T-helper 2 cell (primary cell): ENCODE measurements around the gene CTXND2.
"Not testable (repeated sequence)": the region's sequence is repeated elsewhere in the genome, so short reads cannot be mapped to it uniquely, and the experiment has no call there.

Experiments used
- DNase-seq, 5 experiments: peaks; one replicate each; pipeline versions ENCODE4 v3.0.0 to v3.0.0-alpha.2; 2012 to 2022
- total RNA-seq, 2 donors: gene quantifications; one replicate each; lab custom pipeline; 2026; lab: John Stamatoyannopoulos, UW

CTXND2 gene
- total RNA-seq = 0 reads per million in 2 donors

- no peak for DNase-seq
Measured at GRCh38 chr1:150887018-150887417, at the start of gene CTXND2. CTXND2 (plus strand) TSS chr1:150887136; CDS start chr1:150912315, 25,179 bp downstream.

GRCh38 chr1:150840850-150841249 is 46.1 kb upstream of the CTXND2 start:
- not testable (repeated sequence) for DNase-seq

GRCh38 chr1:150841626-150842025 is 45.3 kb upstream of the CTXND2 start:
- DNase-seq = peak in 1 of 5 experiments; percentile 69

- no peak for DNase-seq
Measured at GRCh38 chr1:150842343-150842742, 44.6 kb upstream of the CTXND2 start.

- no peak for DNase-seq
Measured at GRCh38 chr1:150842964-150843363, 44.0 kb upstream of the CTXND2 start.

- DNase-seq = no peak
Measured at GRCh38 chr1:150843474-150843873, 43.5 kb upstream of the CTXND2 start.

- DNase-seq = peak in 1 of 5 experiments; percentile 24
Measured at GRCh38 chr1:150846473-150847146, 40.3 kb upstream of the CTXND2 start.

- DNase-seq = not testable (repeated sequence)
Measured at GRCh38 chr1:150850801-150851362, 36.1 kb upstream of the CTXND2 start.

- not testable (repeated sequence) for DNase-seq
Measured at GRCh38 chr1:150852734-150853133, 34.2 kb upstream of the CTXND2 start.

GRCh38 chr1:150863724-150864123 is 23.2 kb upstream of the CTXND2 start:
- DNase-seq = no peak

GRCh38 chr1:150864200-150864599 is 22.7 kb upstream of the CTXND2 start:
- DNase-seq = not testable (repeated sequence)

GRCh38 chr1:150869683-150870082 is 17.3 kb upstream of the CTXND2 start:
- peak in 1 of 5 experiments; percentile 41 for DNase-seq

- no peak for DNase-seq
Measured at GRCh38 chr1:150872572-150872971, 14.4 kb upstream of the CTXND2 start.

- no peak for DNase-seq
Measured at GRCh38 chr1:150873521-150873920, 13.4 kb upstream of the CTXND2 start.

- peak in 1 of 5 experiments; percentile 71 for DNase-seq
Measured at GRCh38 chr1:150874455-150875196, 12.3 kb upstream of the CTXND2 start.

GRCh38 chr1:150875197-150876118 is 11.5 kb upstream of the CTXND2 start:
- peak in 1 of 5 experiments; percentile 49 for DNase-seq

- no peak for DNase-seq
Measured at GRCh38 chr1:150876119-150876454, 10.8 kb upstream of the CTXND2 start.

- not testable (repeated sequence) for DNase-seq
Measured at GRCh38 chr1:150878931-150879330, 8.0 kb upstream of the CTXND2 start.

- peak in 1 of 5 experiments; percentile 18 for DNase-seq
Measured at GRCh38 chr1:150881331-150882070, 5.4 kb upstream of the CTXND2 start.

- not testable (repeated sequence) for DNase-seq
Measured at GRCh38 chr1:150883121-150883520, 3.8 kb upstream of the CTXND2 start.

- DNase-seq = no peak
Measured at GRCh38 chr1:150888727-150889126, 1.8 kb downstream of the CTXND2 start.

GRCh38 chr1:150890033-150890416 is 3.1 kb downstream of the CTXND2 start:
- DNase-seq = peak in 1 of 5 experiments; percentile 89
